H1 (cell line): ENCODE results near the gene SPATA21. TPM values are rescaled to one million over a fixed set of nuclear protein-coding genes. Genes with fewer than 3 reads are reported as not detected.

Experiments used
- BCL11A ChIP-seq, 2 experiments: IDR thresholded peaks; one replicate each; pipeline ENCODE4 v1.6.1; 2011; ENCODE audit warnings: low read depth in 2 of 2, low read length in 2 of 2, mild to moderate bottlenecking in 2 of 2
- CBX8 ChIP-seq: fragments of 300-800, 300-1000 bp; sonication (generic); IDR thresholded peaks from 2 replicates; pipeline ENCODE4 v1.7.1; 2016; ENCODE audit warnings: low read depth, low read length, borderline replicate concordance
- MAFK ChIP-seq: IDR thresholded peaks from 2 replicates; pipeline ENCODE4 v1.6.1; 2012; ENCODE audit warnings: low read depth, mild to moderate bottlenecking, improper control_type of control experiment, low read length
- SIRT6 ChIP-seq: IDR thresholded peaks from one replicate; pipeline ENCODE4 v1.7.1; 2012; ENCODE audit warnings: low read length, inconsistent platforms
- SP1 ChIP-seq: IDR thresholded peaks from 2 replicates; pipeline ENCODE4 v1.6.1; 2011; ENCODE audit warnings: low read depth, low read length
- SRF ChIP-seq: IDR thresholded peaks from 2 replicates; pipeline ENCODE4 v1.6.1; 2011; ENCODE audit warnings: mild to moderate bottlenecking, low read depth, low read length, moderate library complexity
- TAF7 ChIP-seq: optimal IDR thresholded peaks from 2 replicates; pipeline ENCODE3; 2011; ENCODE audit warnings: low read depth, mild to moderate bottlenecking, inconsistent platforms, low read length, moderate library complexity, borderline replicate concordance
- polyA plus RNA-seq, 7 experiments: library from polyadenylated mRNA; depleted of rRNA in 3 of 7; stranded (reverse) in 5 of 7; unstranded in 2 of 7; fragments of >200 nt in 5 of 7; fragments of 200-250 nt in 2 of 7; gene quantifications; 1 replicate in 5 of 7; 2 replicates in 1 of 7; 4 replicates in 1 of 7; pipeline versions ENCODE4 v1.2.1 to v1.2.3, GENCODE V29; 2011 to 2013; ENCODE audit warnings: missing spikeins in 2 of 7, mixed read lengths in 2 of 7
- total RNA-seq: library from RNA; stranded (reverse); fragmentation: NEBNext Ultra II Directional; extraction: Animal tissue kit (Norgen Biotek cat#: 25700); gene quantifications from 2 replicates; pipeline ENCODE4 v1.2.1, GENCODE V29; 2021

The SPATA21 gene
- total and polyA plus RNA-seq, 2 of the 8 experiments (the other 6 are each of a cell fraction or from before 2014, with no cell fraction given): not detected

DNA sequence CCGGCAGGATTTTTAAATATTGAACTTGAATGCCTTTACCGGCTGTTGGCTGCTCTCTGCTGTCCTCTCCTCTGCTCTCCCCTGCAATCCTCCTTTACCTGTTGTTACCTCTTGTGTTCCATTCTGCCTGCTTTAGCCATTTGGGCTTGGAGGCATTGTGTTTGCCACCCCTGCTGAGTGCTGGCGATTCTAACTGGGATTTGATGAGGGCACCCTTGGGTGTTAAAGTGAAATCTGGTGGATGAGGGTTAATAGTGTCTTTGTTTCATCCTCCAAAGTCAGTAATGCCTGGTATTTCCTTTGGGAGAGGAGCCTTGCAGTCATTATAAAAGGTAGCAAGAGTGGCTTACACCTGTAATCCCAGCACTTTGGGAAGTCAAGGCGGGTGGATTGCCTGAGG lies 60.3 kb downstream of the SPATA21 start (continued):
- no peak for TF ChIP-seq SIRT6
- no peak for TF ChIP-seq TAF7
- TF ChIP-seq CBX8: no peak
- TF ChIP-seq MAFK: no peak
- no peak for TF ChIP-seq SRF
- TF ChIP-seq BCL11A (IDR thresholded peaks at IDR 0.05; ENCODE audit: low read depth in 2 of 2, low read length in 2 of 2): no peak
- TF ChIP-seq SP1: no peak
